NCI-H526 treated with DMSO at 0.1 percent for 48 hours (cell line): ENCODE results near the gene PPP4R3B.
"Not testable (repeated sequence)": the region's sequence is repeated elsewhere in the genome, so short reads cannot be mapped to it uniquely, and the experiment has no call there.

Experiments used
- DNase-seq: peaks from one replicate; lab custom pipeline; 2025; lab: John Stamatoyannopoulos, UW

The PPP4R3B gene

DNA sequence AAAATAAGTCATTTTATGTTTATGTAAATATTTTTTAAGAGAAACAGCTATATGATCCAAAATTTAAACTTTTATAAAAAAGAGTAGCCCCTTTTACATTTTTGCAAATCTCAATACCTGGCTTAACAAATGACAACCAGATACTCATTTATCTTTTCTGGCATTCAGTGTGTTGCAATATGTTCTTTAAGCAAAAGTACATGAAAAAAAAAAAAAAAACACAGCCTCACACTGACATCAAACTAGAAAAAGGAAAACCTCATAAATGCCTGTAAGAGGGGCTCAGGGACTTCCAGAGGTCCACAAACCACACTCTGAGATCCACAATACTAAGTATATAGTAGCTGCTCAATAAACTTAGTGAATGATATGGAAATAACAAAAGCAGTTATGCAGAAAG is 21.9 kb downstream of the PPP4R3B start:
- DNase-seq = no peak

DNA sequence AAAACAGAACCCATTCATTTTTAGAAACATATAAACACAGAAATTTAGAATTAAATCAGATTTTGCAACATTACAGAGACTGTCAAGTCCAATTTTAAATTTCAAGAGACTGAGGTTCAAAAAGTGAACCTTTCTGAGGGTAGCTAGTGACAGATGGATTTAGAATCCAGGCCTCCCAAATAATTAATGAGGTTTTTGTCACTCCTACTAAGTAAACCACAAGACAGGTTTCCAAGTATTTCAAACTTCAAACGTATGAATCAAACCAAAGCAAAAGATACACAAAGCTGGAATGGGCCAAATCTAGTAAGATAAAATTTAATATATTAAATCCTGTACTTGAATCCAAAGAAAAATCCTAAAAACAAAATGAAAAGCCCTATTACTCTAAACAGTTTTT is 25.3 kb downstream of the PPP4R3B start:
- DNase-seq = no peak

DNA sequence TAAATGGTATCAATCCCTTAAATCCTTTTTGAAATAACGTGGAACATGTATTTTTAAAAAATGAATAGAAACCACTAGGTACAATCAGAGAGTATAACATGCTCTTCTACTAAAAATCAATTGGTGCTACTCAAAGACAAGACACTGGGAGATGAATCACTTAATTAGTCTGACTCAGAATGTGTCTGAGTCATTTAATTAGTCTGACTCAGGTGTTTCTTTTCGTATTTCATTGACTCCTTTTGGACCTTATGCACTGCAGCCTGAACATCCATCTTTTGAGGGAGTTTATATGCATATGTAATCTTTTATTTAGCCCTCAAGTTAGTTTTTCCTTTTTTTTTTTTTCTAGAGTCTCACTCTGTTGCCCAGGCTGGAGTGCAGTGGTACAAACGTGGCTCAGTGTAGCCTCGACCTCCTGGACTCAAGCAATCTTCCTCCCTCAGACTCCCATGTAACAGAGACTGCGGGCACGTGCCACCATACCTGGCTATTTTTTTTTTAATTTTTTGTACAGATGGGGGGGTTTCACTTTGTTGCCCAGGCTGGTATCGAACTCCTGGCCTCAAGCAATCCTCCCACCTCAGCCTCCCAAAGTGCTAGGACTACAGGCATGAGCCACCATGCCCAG is 26.5 kb downstream of the PPP4R3B start:
- no peak for DNase-seq

DNA sequence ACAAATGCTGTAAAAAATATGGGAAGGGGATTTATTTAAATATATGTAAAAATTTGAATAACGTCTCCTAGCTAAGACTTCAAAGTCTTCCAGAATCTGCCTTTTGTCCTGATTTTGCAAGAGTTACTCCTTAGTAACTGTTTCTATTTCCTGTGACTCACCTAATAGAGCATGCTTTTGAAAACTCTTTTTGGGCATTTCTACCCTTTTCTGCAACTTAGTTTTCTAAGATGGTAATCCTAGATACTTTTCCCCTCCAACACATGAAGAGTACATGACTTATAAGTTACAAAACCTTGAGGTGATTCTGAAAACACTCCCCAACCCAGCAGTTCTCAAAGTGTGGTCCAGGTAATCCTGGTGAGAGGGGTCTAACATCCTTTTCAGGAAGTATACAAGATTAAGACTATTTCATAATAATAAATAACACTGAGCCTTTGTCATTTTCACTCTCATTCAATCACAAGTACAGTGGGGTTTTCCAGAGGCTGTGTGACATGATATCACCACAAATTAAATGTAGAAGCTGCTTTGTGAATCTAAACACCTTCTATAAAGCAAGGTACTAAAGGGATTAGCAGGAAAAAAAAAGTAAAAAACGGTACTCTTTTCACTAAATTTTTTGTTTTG is 31.9 kb downstream of the PPP4R3B start:
- DNase-seq = no peak

DNA sequence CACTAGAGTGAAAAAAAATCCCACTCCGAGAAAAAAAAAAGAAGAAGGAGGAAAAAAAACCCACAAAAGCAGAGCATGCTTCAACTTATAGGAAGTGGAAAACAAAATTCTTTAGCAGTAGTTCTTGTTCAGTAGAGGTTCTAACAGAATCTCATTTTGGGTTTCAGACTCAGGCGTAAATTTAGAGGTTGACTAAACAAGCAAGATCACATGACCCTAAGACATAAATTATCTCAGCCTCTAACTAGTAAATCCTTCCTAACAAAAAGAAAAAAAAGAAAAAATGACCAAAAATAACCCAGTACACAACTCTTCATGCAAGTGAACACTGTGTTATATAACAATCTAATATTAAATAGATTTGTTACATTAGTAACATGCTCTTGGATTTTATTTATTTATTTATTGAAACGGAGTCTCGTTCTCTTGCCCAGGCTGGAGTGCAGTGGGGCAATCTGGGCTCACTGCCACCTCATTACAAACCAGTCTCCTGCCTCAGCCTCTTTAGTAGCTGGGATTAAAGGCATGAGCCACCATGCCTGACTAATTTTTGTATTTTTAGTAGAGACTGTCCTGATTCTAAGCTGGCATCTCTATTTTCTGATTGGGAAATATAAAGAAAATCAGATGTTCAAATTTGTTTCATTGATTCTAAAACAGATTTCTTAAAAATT is 35.4 kb downstream of the PPP4R3B start:
- DNase-seq = no peak

DNA sequence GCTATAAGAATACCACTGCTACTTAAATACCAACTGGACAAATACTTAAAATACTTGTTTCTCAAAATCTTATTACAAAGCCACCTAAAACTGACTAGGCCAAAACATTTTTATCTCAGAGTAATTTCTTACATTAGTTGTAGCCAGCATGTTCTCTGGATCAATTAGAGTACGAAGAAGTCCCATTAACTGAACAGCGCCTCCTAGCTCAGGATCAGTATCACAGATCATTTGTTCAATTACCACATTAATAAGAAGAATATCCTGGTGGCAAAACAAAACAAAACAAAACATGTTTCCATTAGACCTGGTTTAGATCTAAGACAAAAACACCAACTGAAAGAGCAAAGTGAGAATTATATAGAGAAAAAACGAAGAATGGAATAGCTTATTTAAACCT is 36.0 kb downstream of the PPP4R3B start:
- DNase-seq = no peak

DNA sequence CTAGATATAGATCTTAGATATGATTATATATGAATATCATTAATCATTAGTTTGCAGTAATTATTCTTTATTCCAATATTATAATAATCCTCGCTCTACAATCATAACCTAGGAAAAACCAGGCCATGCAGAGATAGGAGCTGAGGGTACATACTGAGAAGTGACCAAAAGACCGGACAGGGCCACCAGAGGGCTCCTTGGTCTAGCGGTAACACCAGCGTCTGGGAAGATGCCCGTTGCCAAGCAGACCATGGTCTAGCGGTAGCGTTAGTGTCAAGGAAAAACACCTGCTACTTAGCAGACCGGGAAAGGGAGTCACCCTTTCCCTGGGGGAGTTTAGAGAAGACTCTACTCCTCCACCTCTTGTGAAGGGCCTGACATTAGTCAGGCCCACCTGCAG is 48.4 kb downstream of the PPP4R3B start:
- not testable (repeated sequence) for DNase-seq

DNA sequence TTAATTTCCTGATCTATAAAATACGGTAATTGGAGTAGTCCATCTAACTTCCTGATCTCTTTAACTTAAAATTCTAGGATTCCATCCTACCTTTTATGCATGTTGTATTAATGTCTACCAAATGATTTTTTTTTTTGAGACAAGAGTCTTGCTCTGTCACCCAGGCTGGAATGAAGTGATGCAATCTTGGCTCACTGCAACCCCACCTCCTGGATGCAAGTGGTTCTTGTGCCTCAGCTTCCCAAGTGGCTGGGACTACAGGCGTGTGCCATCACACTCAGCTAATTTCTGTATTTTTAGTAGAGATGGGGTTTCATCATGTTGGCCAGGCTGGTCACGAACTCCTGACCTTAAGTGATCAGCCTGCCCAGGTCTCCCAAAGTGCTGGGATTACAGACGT is 50.1 kb downstream of the PPP4R3B start:
- no peak for DNase-seq

DNA sequence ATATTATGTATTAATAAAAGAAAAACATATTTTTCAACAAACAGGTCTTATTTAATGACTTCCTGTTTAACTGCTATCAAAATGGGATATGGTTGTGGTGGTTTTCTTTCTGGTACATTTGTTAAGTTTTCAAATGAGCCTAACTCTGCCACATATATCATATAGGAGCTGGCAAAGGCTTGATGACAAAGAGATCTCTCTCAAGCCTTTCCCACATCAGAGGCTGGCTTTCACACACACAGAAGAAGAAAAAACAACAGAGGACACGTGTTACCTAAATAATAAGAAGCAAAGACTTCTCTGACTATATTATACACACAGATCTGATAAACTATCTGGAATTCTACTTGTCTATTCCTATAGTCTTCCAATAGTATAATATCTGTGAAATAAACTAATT is 51.8 kb downstream of the PPP4R3B start:
- DNase-seq = no peak

DNA sequence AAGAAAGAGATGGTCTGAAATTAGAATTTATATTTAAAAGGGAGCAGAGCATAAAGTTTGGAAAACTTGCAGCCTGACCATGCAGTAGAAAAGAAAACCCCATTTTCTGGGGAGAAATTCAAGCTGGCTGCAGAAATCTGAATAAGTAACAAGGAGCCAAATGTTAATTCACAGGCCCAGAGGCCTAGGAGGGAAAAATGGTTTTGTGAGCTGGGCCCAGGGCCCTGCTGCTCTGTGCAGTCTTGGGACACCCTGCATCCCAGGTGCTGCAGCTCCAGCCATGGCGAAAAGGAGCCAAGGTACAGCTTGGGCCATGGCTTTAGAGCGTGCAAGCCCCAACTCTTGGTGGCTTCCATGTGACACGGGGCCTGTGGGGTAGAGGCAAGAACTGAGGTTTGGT is 56.6 kb downstream of the PPP4R3B start:
- DNase-seq = no peak

DNA sequence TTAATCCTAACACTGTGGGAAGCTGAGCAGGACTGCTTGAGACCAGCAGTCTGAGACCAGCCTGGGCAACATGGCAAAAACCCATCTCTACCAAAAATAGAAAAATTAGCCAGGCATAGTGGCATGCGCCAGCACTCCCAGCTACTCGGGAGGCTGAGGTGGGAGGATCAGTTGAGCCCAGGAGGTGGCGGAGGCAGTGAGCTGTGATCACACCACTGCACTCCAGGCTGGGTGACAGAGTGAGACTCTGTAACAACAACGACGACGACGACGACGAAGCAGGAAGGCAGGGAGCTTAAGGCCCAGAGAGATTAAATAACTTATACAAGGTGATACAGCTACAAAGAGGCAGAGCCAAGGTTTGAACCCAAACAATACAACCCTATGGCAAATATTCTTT is 60.6 kb downstream of the PPP4R3B start:
- DNase-seq = no peak

DNA sequence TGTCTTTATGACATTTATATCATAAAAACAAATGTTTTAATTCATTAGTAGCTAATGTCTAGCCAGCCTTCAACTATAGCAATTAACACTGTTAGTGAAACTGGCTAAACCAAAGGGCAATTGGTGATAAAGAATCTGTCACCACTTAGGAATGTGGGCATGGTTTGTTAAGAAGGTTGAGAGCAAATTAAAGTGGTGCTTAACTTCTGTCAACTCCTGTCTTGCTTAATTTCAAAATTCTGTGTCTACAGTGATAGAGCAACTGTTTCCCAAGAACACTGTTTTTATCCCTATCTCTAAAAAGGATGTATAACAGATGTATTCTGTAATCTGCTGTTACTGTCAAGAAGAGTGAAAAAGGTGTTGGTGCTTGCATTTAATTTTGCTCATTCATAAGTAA is 61.4 kb downstream of the PPP4R3B start:
- DNase-seq = no peak

DNA sequence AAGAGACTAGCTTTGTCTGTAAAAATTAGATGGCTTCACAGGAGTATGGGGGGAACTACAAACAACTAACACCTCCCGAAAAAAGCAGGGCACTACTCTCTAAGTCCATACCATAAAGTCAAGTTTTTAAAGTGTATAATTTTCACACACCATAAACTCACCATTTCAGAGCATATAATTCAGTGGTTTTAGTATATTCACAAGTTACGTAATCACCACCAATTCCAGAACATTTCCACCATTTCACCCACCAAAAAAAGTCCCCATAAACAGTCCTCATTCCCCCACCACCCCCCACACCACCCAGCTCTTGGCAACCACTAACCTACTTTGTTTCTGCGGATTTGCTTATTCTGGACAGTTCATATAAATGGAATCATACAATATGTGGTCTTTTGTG is 64.1 kb downstream of the PPP4R3B start:
- DNase-seq = no peak

DNA sequence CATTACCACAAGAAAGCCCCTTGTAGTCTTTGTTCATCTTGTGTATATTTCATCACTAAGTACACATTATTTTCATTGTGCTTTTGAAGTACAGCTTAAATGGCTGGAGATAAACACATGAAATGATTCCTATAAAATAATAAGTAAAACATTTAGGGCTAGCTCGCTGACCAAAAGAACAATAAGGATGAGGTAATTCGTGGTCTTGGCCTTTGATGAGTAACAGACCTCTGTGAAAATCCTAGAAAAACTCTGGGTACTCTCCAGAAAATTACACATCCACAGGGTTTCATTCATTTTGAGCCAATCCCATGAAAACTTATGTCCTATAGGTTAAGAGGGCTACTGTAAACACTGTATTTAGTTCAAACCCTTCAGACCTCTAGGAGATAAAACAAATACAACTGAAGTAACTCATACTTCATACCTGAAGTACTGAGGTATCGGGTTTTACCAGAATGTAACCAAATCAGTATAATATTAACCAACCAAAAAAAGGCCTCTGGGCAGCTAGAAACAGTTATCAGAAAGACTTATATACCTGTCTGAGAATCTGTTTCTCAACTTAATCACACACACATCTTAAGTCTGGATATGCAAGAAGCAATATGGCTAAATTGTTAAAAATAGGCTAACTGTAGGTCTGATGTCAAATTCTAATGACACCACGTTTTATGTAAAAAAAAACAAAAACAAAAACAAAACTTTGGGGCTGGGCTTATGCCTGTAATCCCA is 66.9 kb downstream of the PPP4R3B start:
- DNase-seq = no peak

DNA sequence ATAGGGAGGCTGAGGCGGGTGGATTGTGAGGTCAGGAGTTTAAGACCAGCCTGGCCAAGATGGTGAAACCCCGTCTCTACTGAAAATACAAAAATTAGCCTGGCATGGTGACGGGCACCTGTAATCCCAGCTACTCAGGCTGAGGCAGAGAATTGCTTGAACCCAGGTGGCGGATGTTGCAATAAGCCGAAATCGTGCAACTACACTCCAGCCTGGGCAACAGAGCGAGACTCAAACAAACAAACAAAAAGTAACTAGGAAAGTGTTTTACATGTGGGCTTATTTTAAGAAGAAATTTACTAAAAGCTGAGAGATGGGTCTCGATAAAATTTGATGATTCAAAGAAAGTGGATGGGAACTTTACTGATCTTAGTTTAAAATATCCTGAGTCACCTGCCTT is 69.7 kb downstream of the PPP4R3B start:
- not testable (repeated sequence) for DNase-seq

DNA sequence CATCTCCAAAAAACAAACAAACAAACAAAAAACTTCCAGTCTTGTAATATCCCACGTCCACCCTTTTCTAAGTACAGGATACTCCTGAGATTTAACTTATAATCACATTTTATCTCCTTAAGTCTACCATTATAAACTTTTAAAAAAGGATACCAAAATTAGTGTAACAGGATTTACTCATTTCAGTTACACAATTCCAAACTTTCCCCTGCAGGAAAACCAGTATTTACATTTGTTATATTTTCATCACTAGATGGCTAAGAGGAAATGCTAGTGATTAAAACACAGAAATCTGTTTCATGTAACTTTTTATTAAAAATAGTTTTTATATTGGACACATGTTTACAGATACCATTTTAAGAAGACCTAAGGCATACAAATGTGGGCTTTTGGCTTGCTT is 70.4 kb downstream of the PPP4R3B start:
- no peak for DNase-seq

DNA sequence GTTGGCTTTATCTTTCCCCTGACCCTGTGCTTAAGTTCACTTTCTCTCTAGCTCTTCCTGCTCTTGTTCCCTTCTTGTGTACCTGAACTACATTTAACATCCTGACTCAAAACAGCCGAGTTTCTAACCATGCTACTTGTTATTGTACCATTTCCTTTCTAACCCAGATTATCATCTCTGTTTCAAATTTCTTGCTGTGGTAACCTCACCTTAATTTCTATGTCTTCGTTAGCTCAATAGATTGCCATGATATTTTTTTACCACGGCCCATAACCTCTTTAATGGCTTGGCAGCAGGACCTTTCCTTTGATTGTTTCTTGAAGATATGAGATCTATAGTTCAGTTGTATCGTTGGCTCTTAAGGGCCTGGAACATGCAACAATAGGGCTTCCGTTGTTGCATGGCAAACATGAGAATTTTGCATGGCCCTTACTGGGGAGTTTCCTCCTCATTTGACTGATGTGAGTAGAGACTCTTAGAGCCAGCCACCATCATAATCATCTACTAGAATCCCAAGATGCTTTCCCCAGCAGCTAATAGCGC is 86.8 kb downstream of the PPP4R3B start:
- DNase-seq = no peak

DNA sequence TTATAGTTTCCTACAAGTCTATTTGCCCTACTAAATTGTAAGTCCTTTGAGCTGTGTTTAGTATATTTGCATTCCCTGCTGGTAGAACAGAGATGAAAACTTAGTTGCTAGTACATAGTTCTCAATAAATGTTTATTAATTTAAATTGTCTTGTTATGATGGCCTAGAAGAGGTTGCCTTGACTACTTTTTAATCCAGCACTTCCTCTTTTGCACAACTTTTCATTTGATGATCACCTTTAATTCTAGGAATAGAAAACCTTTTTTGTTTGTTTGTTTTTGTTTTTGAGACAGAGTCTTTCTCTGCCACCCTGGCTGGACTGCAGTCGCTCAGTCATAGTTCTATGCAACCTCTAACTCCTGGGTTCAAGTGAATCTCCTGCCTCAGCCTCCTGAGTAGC is 91.2 kb downstream of the PPP4R3B start:
- DNase-seq = no peak

DNA sequence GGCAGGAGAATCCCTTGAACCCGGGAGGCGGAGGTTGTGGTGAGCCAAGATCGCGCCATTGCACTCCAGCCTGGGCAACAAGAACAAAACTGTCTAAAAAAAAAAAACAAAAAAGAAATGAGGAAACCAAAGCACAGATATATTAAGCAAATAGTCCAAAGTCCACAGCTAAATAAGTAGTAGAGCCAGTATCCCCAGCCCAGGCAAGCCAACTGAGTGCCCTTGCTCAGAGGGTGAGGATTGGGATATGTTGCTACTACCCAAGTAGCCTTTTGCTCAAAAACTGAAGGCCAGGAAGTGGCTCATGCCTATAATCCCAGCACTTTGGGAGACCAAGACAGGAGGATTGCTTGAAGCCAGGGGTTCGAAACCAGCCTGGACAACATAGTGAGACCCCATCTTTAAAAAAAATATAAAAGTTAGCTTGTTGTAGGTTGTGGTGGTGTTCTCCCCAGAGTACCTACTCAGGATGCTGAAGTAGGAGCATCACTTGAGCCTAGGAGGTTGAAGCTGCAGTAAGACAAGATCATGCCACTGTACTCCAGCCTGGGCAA is 92.5 kb downstream of the PPP4R3B start:
- no peak for DNase-seq

DNA sequence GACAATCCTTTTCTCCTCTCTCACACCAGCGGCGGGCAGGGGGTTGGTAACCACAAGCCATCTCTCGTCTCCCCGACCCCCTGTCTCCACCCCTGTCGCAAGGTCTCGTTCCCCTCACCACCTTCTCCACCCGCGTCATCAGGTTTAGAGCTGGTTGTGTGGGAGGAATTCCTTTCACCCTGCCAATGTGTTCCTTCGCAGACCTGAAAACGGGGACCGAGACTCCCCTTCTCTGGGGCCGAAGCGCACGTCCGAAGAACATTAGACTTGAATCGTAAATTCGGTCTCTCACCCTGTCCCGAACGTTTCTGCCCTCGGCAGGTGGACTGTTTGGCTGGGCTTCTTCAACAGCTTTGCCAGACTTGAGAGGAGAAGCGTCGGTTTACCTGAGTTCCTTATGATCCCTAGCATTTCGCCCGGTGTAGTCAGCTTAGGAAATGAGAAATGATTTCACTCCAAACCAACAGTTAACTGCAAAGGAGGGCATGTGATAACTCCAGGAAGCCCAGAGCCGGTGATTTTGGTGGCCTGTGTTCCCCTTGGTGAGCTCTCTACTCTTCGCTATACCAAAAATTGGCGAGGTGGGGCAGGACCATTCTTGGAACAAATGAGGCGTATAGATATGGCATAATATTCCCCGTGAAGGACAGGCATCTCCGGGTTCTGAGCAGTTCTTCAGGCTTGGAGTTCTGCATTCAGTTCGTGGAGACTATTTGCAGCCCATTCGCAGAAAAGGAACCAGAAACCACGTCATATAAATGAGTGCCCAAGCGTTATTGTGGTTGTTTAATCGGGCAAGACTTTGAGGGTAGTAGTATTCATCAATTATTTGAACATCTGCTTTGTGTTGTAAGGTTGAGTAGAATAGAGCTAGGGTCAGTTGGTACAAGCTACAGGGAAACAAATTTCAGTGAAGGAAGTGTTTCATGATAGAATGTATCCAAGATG is 97.2 kb downstream of the PPP4R3B start:
- DNase-seq = peak; percentile 28

DNA sequence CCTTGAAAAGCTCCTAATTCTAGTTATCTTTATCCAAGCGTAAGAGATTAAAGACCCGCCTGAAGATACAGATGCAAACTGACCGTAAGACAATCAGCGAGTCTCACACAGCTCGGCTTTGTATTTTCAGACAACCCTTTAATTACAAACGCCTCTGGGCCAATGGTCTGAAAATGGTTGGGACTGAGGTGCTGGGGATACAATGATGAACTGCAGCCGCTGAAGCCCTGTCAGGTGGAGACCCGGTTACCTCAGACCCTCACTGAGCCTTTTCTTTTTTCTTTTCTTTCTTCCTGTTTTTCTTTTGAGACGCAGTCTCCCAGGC is 98.6 kb downstream of the PPP4R3B start:
- DNase-seq = no peak
